B cell (primary cell): Measurements from ENCODE around the gene BHLHE23. TPM values are rescaled to one million over a fixed set of nuclear protein-coding genes. Genes with fewer than 3 reads are reported as not detected.

Source experiments
- ATAC-seq: fragments of 200-7000 bp; cut with Tn5 transposase; one replicate; pipeline ENCODE4 v1.10.0; 2021; ENCODE audit warnings: low read depth, mild to moderate bottlenecking, moderate number of reproducible peaks, moderate library complexity
- CTCF ChIA-PET: fragments of 350-600 bp; sonication (Branson Sonifier 250); formaldehyde crosslinking; loops from one replicate; lab custom pipeline; 2021; ENCODE audit warnings: antibody characterized with exemption, inconsistent platforms; lab: Charles Lee
- POLR2A ChIA-PET: fragments of 350-600 bp; sonication (Branson Sonifier 250); formaldehyde crosslinking; loops from one replicate; lab custom pipeline; 2021; ENCODE audit warnings: antibody characterized with exemption; lab: Charles Lee
- DNase-seq: peaks from one replicate; pipeline ENCODE4 v3.0.0; 2013
- H2AFZ ChIP-seq: 2 replicates; pipeline ENCODE4 v1.6.1; 2012; ENCODE audit warnings: mild to moderate bottlenecking, low read depth, low read length; ENCODE audit not compliant: insufficient read depth, poor library complexity, severe bottlenecking
- H3K27ac ChIP-seq, 2 donors: 1 replicate in 1 of 2; 2 replicates in 1 of 2; pipeline ENCODE4 v1.5.1; 2012 to 2013; ENCODE audit warnings: low read length in 2 of 2, mild to moderate bottlenecking in 2 of 2, moderate library complexity in 1 of 2
- H3K27me3 ChIP-seq, 4 experiments: fragments of 200-600 bp in 1 of 4; sonication (generic) in 1 of 4; replicated peaks in 1 of 4; 1 replicate in 2 of 4; 2 replicates in 2 of 4; pipeline versions ENCODE4 v1.6.1 to v1.7.0; 2013 to 2016; ENCODE audit warnings: low read length in 3 of 4, mild to moderate bottlenecking in 2 of 4, mixed read lengths in 1 of 4, moderate library complexity in 1 of 4; ENCODE audit not compliant: insufficient read depth in 4 of 4, control insufficient read depth in 3 of 4; ENCODE audit errors: control extremely low read depth in 1 of 4
- H3K36me3 ChIP-seq, 2 experiments: replicated peaks in 1 of 2; 1 replicate in 1 of 2; 2 replicates in 1 of 2; pipeline versions ENCODE4 v1.6.1 to v1.7.1; 2013; ENCODE audit warnings: low read length in 1 of 2; ENCODE audit not compliant: insufficient read depth in 2 of 2, control insufficient read depth in 1 of 2; ENCODE audit errors: control extremely low read depth in 1 of 2, extremely low read depth in 1 of 2
- H3K4me1 ChIP-seq, 2 donors: fragments of 200-600 bp in 1 of 2; sonication (generic) in 1 of 2; 1 replicate in 1 of 2; 2 replicates in 1 of 2; pipeline versions ENCODE4 v1.5.1 to v1.6.1; 2013 to 2017; ENCODE audit warnings: low read length in 2 of 2; ENCODE audit not compliant: control insufficient read depth in 2 of 2, insufficient read depth in 2 of 2
- H3K4me2 ChIP-seq: replicated peaks from 2 replicates; pipeline ENCODE3; 2012; ENCODE audit warnings: mild to moderate bottlenecking, low read depth, low read length; ENCODE audit not compliant: poor library complexity, severe bottlenecking
- H3K4me3 ChIP-seq, 5 experiments: fragments of 200-600 bp in 1 of 5; sonication (generic) in 1 of 5; 1 replicate in 3 of 5; 2 replicates in 2 of 5; pipeline versions ENCODE4 v1.5.1 to v1.7.0; 2011 to 2016; ENCODE audit warnings: low read length in 4 of 5, mild to moderate bottlenecking in 4 of 5, low read depth in 2 of 5, control low read depth in 1 of 5, moderate library complexity in 1 of 5; ENCODE audit not compliant: insufficient read depth in 1 of 5; ENCODE audit errors: control extremely low read depth in 1 of 5, extremely low read depth in 1 of 5
- H3K79me2 ChIP-seq: fragments of 200-600 bp; sonication (generic); one replicate; pipeline ENCODE4 v1.6.0; 2016; ENCODE audit warnings: low read length; ENCODE audit not compliant: control insufficient read depth, insufficient read depth
- H3K9ac ChIP-seq: fragments of 200-600 bp; sonication (generic); 2 replicates; pipeline ENCODE4 v1.6.1; 2017; ENCODE audit warnings: mild to moderate bottlenecking, low read length, moderate library complexity
- H3K9me3 ChIP-seq, 3 donors: one replicate each; pipeline versions ENCODE4 v1.6.1 to v1.7.1; 2013; ENCODE audit warnings: low read length in 2 of 3; ENCODE audit not compliant: control insufficient read depth in 2 of 3, insufficient read depth in 1 of 3; ENCODE audit errors: control extremely low read depth in 1 of 3
- H4K20me1 ChIP-seq: 2 replicates; pipeline ENCODE4 v1.6.0; 2012; ENCODE audit warnings: mild to moderate bottlenecking, low read length; ENCODE audit not compliant: insufficient read depth, control insufficient read depth, poor library complexity, severe bottlenecking
- H3K27ac Mint-ChIP-seq: one replicate; pipeline ENCODE4 v1.8.0; 2021; ENCODE audit warnings: mixed read lengths
- H3K27me3 Mint-ChIP-seq: one replicate; pipeline ENCODE4 v1.8.0; 2021; ENCODE audit warnings: mixed read lengths
- H3K4me1 Mint-ChIP-seq: one replicate; pipeline ENCODE4 v1.8.0; 2021; ENCODE audit warnings: mixed read lengths
- H3K4me3 Mint-ChIP-seq: one replicate; pipeline ENCODE4 v1.8.0; 2021; ENCODE audit warnings: mixed read lengths
- H3K9me3 Mint-ChIP-seq: one replicate; pipeline ENCODE4 v1.8.0; 2022; ENCODE audit warnings: mixed read lengths; ENCODE audit not compliant: insufficient read depth
- EZH2 ChIP-seq: IDR thresholded peaks from 2 replicates; pipeline ENCODE4 v1.6.1; 2012; ENCODE audit warnings: borderline replicate concordance, low read depth, mild to moderate bottlenecking, moderate library complexity, low read length; ENCODE audit not compliant: insufficient read depth, poor library complexity, severe bottlenecking
- WGBS: methylation state at CpG from one replicate; pipeline ENCODE4 v1.1.5; 2013; ENCODE audit warnings: missing lambda C conversion rate; ENCODE audit not compliant: insufficient coverage; 5-methylcytosine and 5-hydroxymethylcytosine counted together
- intact Hi-C: fragments of 100-400 bp; cut with micrococcal nuclease; formaldehyde crosslinking; loops from one replicate; pipeline ENCODE4 v1.10.0; 2022
- polyA plus RNA-seq: library from polyadenylated mRNA; depleted of rRNA; stranded (reverse); fragments of >200 nt; gene quantifications from 2 replicates; pipeline ENCODE4 v1.2.3, GENCODE V29; 2012
- total RNA-seq, 2 donors: library from RNA; stranded (reverse); fragments of 120-200 nt in 1 of 2; gene quantifications; 1 replicate in 1 of 2; 2 replicates in 1 of 2; pipeline versions ENCODE4 v1.2.3 to v1.2.4, GENCODE V29; 2013 to 2022
- TF ChIP-seq, protein P1 (sequence below): fragments of 200-600 bp; IDR thresholded peaks from one replicate; pipeline ENCODE4 v1.8.0; 2022; ENCODE audit warnings: antibody characterized with exemption, mild to moderate bottlenecking

BHLHE23 gene
- total and polyA plus RNA-seq, 2 donors (not counting 1 experiment from before 2014, with no cell fraction given) = not detected

DNA sequence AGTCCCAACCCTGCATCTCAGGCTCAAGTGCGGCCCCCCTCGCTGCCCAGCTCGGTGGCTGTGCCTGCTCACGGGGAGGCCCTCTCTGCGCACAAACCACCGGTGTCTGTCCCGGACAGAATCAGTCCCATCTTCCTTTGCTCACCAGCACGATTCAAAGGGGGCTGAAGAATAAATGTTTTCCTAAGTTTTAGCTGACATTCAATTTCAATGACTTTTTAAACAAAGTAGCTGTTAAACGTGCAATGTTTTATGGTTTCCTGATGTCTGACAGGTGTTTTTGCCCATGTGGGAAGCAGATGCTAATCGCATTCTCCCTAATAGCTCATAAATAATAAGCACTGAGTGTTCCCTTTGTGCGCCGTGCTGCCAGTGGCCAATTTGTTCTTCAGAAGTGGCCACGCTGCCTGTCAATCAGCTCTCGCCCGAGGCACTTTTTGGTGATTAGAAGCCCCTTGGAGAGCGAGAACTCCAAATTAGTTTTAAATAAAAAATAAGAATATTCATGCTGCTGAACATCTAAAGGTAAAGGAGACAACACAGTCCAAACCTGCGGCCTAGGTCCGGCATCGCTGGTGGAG is 26.3 kb downstream of the BHLHE23 start:
- ChIA-PET POLR2A (interaction anchor here (0.7 kb wide), 1 partner anchor 26 kb away, joined by 4 read pairs; the partner anchor contains the start of gene BHLHE23), CTCF (interaction anchor here (0.7 to 3.7 kb wide), 4 partner anchors 8 to 21 kb away, joined by 3 to 24 read pairs (median 4); no protein-coding TSS in a partner anchor)
- no peak for ATAC-seq
- H3K4me1 Mint-ChIP-seq = peaks cover 47% of the 10 kb centered on the region
- no peak overlapping the region for H3K9ac ChIP-seq
- H3K36me3 ChIP-seq = no peaks in the 10 kb centered on the region
- intact Hi-C loops = no loop called here
- H3K27me3 Mint-ChIP-seq = peaks cover 50% of the 10 kb centered on the region
- H4K20me1 ChIP-seq = peaks cover 7% of the 10 kb centered on the region
- H3K9me3 Mint-ChIP-seq = no peaks in the 10 kb centered on the region
- WGBS = 20% methylated on average over 8 of the region's 19 CpGs
- TF ChIP-seq, protein P1, sequence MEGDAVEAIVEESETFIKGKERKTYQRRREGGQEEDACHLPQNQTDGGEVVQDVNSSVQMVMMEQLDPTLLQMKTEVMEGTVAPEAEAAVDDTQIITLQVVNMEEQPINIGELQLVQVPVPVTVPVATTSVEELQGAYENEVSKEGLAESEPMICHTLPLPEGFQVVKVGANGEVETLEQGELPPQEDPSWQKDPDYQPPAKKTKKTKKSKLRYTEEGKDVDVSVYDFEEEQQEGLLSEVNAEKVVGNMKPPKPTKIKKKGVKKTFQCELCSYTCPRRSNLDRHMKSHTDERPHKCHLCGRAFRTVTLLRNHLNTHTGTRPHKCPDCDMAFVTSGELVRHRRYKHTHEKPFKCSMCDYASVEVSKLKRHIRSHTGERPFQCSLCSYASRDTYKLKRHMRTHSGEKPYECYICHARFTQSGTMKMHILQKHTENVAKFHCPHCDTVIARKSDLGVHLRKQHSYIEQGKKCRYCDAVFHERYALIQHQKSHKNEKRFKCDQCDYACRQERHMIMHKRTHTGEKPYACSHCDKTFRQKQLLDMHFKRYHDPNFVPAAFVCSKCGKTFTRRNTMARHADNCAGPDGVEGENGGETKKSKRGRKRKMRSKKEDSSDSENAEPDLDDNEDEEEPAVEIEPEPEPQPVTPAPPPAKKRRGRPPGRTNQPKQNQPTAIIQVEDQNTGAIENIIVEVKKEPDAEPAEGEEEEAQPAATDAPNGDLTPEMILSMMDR = no peak
- TF ChIP-seq EZH2 = peak; percentile 44
- H3K27ac ChIP-seq = no peak overlapping the region
- no peaks in the 10 kb centered on the region for H3K79me2 ChIP-seq
- H3K4me3 ChIP-seq = no peak overlapping the region
- H3K4me3 Mint-ChIP-seq = peak overlapping the region; percentile 26
- H3K9me3 ChIP-seq = peaks cover 0 to 28% (median 0%) of the 10 kb centered on the region in 3 donors
- H3K4me2 ChIP-seq = peak overlapping the region; percentile 44
- peaks cover 0 to 84% (median 42%) of the 10 kb centered on the region in 4 experiments for H3K27me3 ChIP-seq
- H3K4me1 ChIP-seq = peaks cover 53 to 58% of the 10 kb centered on the region in 2 donors
- no peak overlapping the region for H3K27ac Mint-ChIP-seq
- H2AFZ ChIP-seq = no peak overlapping the region
- DNase-seq = peak; percentile 44

DNA sequence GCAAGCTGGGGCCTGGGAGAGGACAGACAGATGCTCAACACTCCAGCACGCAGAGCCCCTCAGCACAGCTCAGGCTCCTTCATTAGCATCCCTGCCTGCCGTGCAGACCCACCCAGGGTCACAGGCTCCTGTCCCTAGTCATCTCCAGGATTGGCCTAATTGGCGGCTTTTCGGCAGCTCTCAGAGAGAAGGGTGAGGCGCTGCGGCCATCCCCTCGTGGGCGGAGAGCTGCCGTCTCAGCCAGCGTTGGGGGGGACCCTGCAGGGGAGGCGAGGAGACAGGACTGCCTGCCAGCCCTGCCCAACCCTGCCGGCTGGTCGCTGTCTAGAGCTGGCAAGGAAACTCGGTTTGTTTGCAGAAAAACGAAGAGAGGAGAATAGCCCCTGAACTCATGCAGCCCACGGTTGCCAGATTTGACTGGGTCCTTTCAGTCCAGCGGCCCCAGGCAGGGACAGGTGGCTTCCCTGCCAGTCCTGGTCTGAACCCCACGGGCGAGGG is 26.8 kb downstream of the BHLHE23 start:
- H3K36me3 ChIP-seq = no peaks in the 10 kb centered on the region
- no peak overlapping the region for H3K4me3 ChIP-seq
- H3K9me3 ChIP-seq = peaks cover 0 to 32% (median 0%) of the 10 kb centered on the region in 3 donors
- peaks cover 47% of the 10 kb centered on the region for H3K4me1 Mint-ChIP-seq
- no peaks in the 10 kb centered on the region for H3K9me3 Mint-ChIP-seq
- TF ChIP-seq, protein P1 = no peak
- no peak for TF ChIP-seq EZH2
- ATAC-seq (no peak), DNase-seq (peak; percentile 45)
- no peak overlapping the region for H3K4me3 Mint-ChIP-seq
- CTCF ChIA-PET = interaction anchor here (0.8 to 3.7 kb wide), 7 partner anchors 7 to 105 kb away, joined by 3 to 24 read pairs (median 4); no protein-coding TSS in a partner anchor
- peaks cover 53 to 58% of the 10 kb centered on the region in 2 donors for H3K4me1 ChIP-seq
- no peak overlapping the region for H3K27ac Mint-ChIP-seq
- H3K79me2 ChIP-seq = no peaks in the 10 kb centered on the region
- no peak overlapping the region for H3K9ac ChIP-seq
- H3K27ac ChIP-seq = no peak overlapping the region
- H3K27me3 ChIP-seq = peaks cover 0 to 86% (median 44%) of the 10 kb centered on the region in 4 experiments
- no peak overlapping the region for H2AFZ ChIP-seq
- no peak overlapping the region for H3K4me2 ChIP-seq
- POLR2A ChIA-PET = interaction anchor here (0.7 kb wide), 1 partner anchor 27 kb away, joined by 4 read pairs; the partner anchor contains the start of gene BHLHE23
- H3K27me3 Mint-ChIP-seq = peaks cover 49% of the 10 kb centered on the region
- H4K20me1 ChIP-seq = peaks cover 7% of the 10 kb centered on the region
- WGBS = 12% methylated on average over 19 of the region's 19 CpGs
- intact Hi-C loops = loop anchor here (5.0 kb wide), 1 partner anchor 858 kb away; the partner anchor contains the start of gene LSM14B
